C1 segment of cervical spinal cord (tissue), 14 donors: Measurements from ENCODE around the gene HOXC13.

ENCODE experiments used
- DNase-seq, 14 donors: peaks; one replicate each; lab custom pipeline; 2025; lab: John Stamatoyannopoulos, UW

The HOXC13 gene

DNA sequence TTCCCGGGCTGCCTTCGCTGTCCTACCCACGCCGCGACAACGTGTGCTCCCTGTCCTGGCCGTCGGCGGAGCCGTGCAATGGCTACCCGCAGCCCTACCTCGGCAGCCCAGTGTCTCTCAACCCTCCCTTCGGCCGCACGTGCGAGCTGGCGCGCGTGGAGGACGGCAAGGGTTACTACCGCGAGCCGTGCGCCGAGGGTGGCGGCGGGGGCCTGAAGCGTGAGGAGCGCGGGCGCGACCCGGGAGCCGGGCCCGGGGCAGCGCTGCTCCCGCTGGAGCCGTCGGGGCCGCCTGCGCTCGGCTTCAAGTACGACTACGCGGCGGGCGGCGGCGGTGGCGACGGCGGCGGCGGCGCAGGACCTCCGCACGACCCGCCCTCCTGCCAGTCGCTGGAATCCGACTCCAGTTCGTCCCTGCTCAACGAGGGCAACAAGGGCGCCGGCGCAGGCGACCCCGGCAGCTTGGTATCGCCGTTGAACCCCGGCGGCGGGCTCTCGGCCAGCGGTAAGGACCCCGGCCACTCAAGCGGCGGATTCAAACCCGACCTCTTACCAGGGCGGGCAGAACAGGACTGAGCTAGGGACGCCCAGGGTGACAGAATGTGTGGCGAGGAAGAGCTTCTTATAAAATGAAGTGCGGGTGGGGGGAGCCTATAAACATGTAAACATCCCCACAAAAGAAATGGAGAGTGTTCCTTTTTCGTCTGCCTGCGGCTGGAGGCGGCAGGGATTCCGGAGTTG is 16.6 kb downstream of the HOXC13 start:
- DNase-seq = no peak

GRCh38 chr12:53955776-53956250 is 17.2 kb downstream of the HOXC13 start:
- no peak for DNase-seq

DNA sequence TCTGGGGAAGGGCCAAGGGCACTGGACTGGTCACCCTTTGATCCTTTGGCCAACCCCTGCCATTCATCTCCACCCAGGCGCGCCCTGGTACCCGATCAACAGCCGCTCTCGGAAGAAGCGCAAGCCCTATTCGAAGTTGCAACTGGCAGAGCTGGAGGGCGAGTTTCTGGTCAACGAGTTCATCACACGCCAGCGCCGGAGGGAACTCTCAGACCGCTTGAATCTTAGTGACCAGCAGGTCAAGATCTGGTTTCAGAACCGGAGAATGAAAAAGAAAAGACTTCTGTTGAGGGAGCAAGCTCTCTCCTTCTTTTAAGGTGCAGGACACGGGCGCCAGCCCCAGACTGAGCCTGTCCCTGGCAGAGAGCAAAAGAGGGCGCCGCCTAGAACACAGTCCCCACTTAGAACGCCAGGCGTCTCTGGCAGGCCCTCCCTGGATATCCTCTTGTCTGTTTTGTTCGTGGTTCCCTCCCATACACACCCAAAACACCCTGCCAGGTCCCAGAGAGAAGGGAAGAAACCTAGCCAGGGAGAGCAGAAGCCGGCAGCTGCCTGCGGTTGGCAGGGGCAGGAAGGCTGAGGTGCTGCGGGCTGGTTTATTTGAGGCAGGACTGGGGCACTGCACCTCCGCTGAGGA is 17.7 kb downstream of the HOXC13 start:
- no peak for DNase-seq

DNA sequence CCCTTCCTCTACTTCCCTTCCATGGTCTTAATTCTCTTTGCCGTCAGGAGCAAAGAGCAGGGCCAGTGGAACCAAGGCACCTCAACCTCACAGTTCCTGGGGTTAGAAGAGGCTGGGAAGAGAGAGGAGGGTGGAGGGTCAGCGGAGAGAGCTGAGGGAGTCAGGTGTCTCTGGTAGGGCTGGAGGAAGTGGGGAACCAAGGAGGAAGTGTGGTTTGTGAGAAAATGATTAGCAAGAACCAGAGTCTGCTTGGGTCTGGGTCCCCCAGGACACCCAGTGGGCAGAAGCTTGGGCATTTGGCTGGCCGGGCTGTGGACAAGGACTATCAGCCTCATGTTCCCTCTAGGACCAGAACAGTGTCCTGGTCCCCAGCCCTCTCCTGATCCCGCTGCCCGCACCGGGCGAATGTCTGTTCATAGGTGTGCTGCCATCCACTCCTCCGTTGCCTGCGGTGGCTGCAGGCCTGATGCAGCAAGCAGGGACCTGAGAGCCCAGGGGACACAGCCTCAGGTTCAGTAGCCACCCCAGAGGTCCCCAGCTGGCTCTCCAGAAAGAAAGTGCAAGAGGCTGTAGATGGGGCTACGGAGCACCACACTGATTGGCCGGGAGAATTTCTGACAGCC is 18.4 kb downstream of the HOXC13 start:
- DNase-seq = no peak

DNA sequence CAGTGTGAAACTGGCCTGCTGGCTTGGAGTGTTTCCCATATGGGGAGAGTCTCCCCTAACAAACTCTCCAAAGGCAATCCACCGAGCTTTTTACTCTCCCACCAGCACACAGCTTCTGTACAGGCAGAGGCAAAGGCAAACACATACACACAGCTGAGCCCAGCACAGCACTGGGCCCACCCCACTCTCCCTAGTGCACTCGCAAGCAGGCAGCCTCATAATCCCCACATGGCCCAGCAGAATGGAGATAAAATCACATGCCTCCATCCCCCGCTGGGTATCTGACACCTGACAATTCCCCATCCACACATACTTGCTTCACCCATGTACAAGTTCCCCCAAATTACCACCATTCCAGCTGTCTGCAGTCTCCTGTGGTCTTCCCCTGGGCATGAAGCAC is 19.5 kb downstream of the HOXC13 start:
- no peak for DNase-seq

DNA sequence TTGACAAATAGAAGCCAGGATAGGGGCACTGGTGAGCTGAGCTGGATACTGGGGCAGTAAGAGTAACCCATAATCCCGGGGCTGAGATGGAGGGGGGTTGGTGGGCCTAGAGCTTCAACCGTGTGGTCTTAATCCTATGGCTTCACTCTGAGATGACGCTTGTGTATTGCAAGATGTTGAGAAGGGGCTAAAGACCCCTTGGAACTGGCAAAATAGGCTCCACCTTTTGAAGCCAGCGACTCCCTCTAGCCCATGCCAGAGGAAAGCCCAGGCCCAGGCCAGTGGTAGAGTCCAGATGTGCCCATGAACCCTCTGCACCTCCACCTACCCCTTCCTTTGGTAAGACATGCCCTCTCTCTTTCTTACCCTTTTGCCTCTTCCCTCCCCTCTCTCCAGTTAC is 20.7 kb downstream of the HOXC13 start:
- no peak for DNase-seq

DNA sequence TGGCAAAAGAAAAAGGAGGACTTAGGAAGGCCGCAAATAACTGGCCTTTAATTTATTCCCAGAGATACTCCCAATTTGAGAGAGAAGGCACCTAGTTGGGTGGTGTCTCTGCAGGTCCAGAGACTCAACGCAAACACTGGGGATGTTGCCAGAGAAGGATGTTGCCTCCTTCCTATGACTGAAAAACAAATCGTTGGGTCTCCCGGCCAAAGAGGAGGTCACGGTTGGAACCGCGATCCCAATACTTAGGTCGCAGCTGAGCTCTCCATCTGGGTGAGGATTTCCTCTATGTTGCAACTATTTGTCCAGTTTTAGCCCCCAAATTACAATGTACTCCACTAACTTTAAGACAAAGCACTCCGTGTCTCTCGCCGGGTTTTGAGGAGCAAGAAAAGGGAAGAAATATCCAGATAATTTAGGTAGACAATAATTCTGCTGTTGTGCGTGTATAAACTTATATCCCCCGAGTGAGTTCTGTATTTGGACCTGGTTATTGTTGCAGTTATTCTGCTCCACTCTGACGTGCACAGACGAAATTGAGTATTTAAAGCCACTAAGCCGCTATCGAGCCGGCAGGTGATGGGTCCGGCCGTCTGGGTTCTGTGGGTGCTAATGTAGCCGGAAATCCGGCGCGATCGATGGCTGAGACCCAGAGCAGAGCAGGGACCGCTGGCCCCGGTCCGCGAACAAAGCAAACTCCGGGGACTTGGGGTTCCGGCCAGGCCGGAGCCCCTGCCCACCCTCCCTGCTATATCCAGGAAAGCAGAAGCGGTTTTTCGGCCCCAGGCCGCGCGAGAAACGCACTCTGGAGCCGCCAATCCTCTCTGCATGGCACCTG is 21.8 kb downstream of the HOXC13 start:
- DNase-seq = no peak

GRCh38 chr12:53961025-53961761 is 22.6 kb downstream of the HOXC13 start:
- no peak for DNase-seq

DNA sequence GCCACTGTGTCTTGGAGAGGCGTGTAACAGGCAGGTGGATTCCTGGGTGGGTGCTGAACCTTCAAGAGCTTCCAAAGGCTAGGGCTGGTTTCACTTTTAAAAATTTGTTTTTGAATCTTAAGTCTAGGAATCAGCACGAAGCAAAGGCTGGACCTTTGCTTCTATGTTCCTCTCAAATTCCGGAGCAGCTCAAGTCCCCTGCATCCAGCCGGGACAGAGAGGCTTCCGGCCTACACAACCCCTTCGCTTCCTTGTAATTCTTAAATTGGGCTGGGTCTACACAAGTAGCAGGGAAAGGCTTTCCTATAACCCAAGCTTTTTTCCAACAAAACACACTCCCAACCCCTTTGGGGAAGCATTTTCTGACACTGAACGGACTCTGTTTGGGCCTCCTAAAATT is 24.4 kb downstream of the HOXC13 start:
- DNase-seq = no peak

GRCh38 chr12:53963434-53964314 is 25.0 kb downstream of the HOXC13 start:
- DNase-seq = no peak

- no peak for DNase-seq
Observed at GRCh38 chr12:53964315-53964713, 25.7 kb downstream of the HOXC13 start.

GRCh38 chr12:53965281-53966084 is 26.9 kb downstream of the HOXC13 start:
- DNase-seq = no peak

- DNase-seq = no peak
Observed at GRCh38 chr12:53966085-53966384, 27.4 kb downstream of the HOXC13 start.

DNA sequence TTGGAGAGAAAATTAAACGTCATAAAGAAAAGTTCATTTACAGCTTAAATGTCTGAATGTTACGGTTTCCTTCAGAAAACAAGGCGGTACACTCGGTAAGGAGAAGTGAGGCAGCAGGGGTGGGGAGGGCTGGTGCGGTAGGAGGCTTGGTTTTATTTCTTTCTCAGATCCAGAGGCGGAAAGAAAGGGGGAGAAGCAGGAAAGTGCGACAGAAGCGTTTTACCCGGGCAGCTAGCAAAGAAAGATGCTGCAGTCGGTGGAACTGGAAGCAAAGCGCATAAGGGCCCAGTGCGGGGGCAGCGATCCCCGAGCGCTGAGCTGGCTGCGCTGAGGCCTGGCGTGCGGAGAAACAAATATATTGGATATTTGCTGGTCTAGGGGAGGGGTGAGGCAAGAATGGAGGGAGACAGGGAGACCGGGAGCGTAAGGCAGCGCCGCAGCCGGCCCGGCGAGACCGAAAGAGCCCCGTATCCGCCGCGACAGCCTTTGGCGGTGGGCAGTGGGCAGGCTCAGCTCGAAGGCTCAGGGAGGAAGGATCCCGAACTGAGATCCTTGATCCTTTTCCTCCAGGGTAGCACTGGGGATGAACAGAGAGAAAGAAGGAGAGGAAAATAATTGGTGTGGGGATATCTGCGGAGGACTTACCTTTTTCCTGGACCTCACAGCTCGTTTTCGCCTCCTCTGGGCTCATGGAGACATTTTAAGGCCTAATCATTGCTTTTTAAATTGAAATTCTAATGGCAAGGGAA is 27.9 kb downstream of the HOXC13 start:
- DNase-seq = no peak

GRCh38 chr12:53967421-53967925 is 28.8 kb downstream of the HOXC13 start:
- no peak for DNase-seq

GRCh38 chr12:53968214-53969127 is 29.8 kb downstream of the HOXC13 start:
- DNase-seq = no peak

- DNase-seq = no peak
Observed at GRCh38 chr12:53969588-53970259, 31.1 kb downstream of the HOXC13 start.
